MM.1S (cell line): ENCODE results near the gene SLAIN1.

Experiments used
- DNase-seq: peaks from one replicate; pipeline ENCODE4 v3.0.0-alpha.2; 2015
- H2AFZ ChIP-seq: fragments of 300-600 bp; sonication (generic); 2 replicates; pipeline ENCODE4 v1.6.0; 2016; ENCODE audit warnings: antibody characterized with exemption, low read length
- H3F3A ChIP-seq: fragments of 300-600 bp; sonication (generic); 2 replicates; pipeline ENCODE4 v1.6.1; 2016; ENCODE audit warnings: mild to moderate bottlenecking, antibody characterized with exemption, low read length, moderate library complexity, mixed read lengths; ENCODE audit not compliant: insufficient read depth
- H3K27ac ChIP-seq: fragments of 300-600 bp; sonication (generic); 2 replicates; pipeline ENCODE4 v1.5.1; 2016; ENCODE audit warnings: mild to moderate bottlenecking, low read length
- H3K27me3 ChIP-seq: fragments of 300-600 bp; sonication (generic); replicated peaks from 2 replicates; pipeline ENCODE4 v1.6.0; 2016; ENCODE audit warnings: low read length; ENCODE audit not compliant: insufficient read depth
- H3K36me3 ChIP-seq: fragments of 300-600 bp; sonication (generic); replicated peaks from 2 replicates; pipeline ENCODE4 v1.6.1; 2016; ENCODE audit warnings: mild to moderate bottlenecking, low read length, mixed read lengths; ENCODE audit not compliant: insufficient read depth
- H3K4me1 ChIP-seq: fragments of 300-600 bp; sonication (generic); 2 replicates; pipeline ENCODE4 v1.6.1; 2016; ENCODE audit warnings: low read length, mixed read lengths
- H3K4me2 ChIP-seq: fragments of 300-600 bp; sonication (generic); 2 replicates; pipeline ENCODE4 v1.6.0; 2016; ENCODE audit warnings: low read depth, low read length
- H3K4me3 ChIP-seq: fragments of 300-600 bp; sonication (generic); 2 replicates; pipeline ENCODE4 v1.5.1; 2016; ENCODE audit warnings: low read length, mixed read lengths
- H3K79me2 ChIP-seq: fragments of 300-600 bp; sonication (generic); 2 replicates; pipeline ENCODE4 v1.6.1; 2016; ENCODE audit warnings: mixed run types, low read length, mixed read lengths
- H3K9ac ChIP-seq: fragments of 300-600 bp; sonication (generic); 2 replicates; pipeline ENCODE4 v1.6.1; 2016; ENCODE audit warnings: low read length, mixed read lengths
- H3K9me2 ChIP-seq: fragments of 300-600 bp; sonication (generic); replicated peaks from 2 replicates; pipeline ENCODE4 v1.6.1; 2016; ENCODE audit warnings: mild to moderate bottlenecking, low read length, mixed read lengths; ENCODE audit not compliant: insufficient read depth
- H3K9me3 ChIP-seq: fragments of 300-600 bp; sonication (generic); replicated peaks from 2 replicates; pipeline ENCODE4 v1.6.1; 2016; ENCODE audit warnings: mild to moderate bottlenecking, low read length, mixed read lengths; ENCODE audit not compliant: insufficient read depth
- H4K20me1 ChIP-seq: fragments of 300-600 bp; sonication (generic); 2 replicates; pipeline ENCODE4 v1.6.1; 2016; ENCODE audit warnings: mild to moderate bottlenecking, low read length, moderate library complexity, mixed read lengths; ENCODE audit not compliant: insufficient read depth
- CTCF ChIP-seq: fragments of 300-600 bp; sonication (generic); IDR thresholded peaks from 2 replicates; pipeline ENCODE4 v1.5.1; 2016; ENCODE audit warnings: antibody characterized with exemption, low read length, mixed read lengths
- EZH2 ChIP-seq: fragments of 300-600 bp; sonication (generic); optimal IDR thresholded peaks from 2 replicates; pipeline ENCODE3; 2017; ENCODE audit warnings: low read depth, mild to moderate bottlenecking, antibody characterized with exemption, low read length, mixed read lengths
- EZH2phosphoT487 ChIP-seq: fragments of 300-600 bp; sonication (generic); IDR thresholded peaks from 2 replicates; pipeline ENCODE4 v1.6.1; 2018; ENCODE audit warnings: antibody characterized with exemption, low read length

The SLAIN1 gene

GRCh38 chr13:77811981-77812380 lies 114.5 kb downstream of the SLAIN1 start:
- TF ChIP-seq CTCF (no peak), EZH2 (no peak), EZH2phosphoT487 (no peak)
- no peak overlapping the region for H2AFZ ChIP-seq
- no peak overlapping the region for H3K9ac ChIP-seq
- H4K20me1 ChIP-seq, result no peaks in the 10 kb centered on the region
- no peak overlapping the region for H3K4me2 ChIP-seq
- no peak for DNase-seq
- H3K4me1 ChIP-seq, result peaks cover 3% of the 10 kb centered on the region; the same call in 1 of the 2 replicates
- no peaks in the 10 kb centered on the region for H3K9me3 ChIP-seq
- H3K79me2 ChIP-seq, result no peaks in the 10 kb centered on the region
- no peaks in the 10 kb centered on the region for H3F3A ChIP-seq
- no peak overlapping the region for H3K27ac ChIP-seq
- no peaks in the 10 kb centered on the region for H3K9me2 ChIP-seq
- no peak overlapping the region for H3K4me3 ChIP-seq
- H3K27me3 ChIP-seq, result no peaks in the 10 kb centered on the region
- H3K36me3 ChIP-seq, result no peaks in the 10 kb centered on the region
